Upper lobe of left lung (tissue), 6 donors: Measurements from ENCODE around the gene SPACA7. TPM values are rescaled to one million over a fixed set of nuclear protein-coding genes. Genes with fewer than 3 reads are reported as not detected.

ENCODE experiments used
- ATAC-seq, 2 donors: fragments of 200-7000 bp; cut with Tn5 transposase; one replicate each; pipeline ENCODE4 v1.9.1; 2022; ENCODE audit warnings: mild to moderate bottlenecking in 2 of 2, moderate library complexity in 2 of 2; ENCODE audit not compliant: low FRiP score in 2 of 2
- DNase-seq, 2 donors: peaks; one replicate each; pipeline ENCODE4 v3.0.0-alpha.2; 2019 to 2020
- H3K27ac ChIP-seq, 4 donors: fragments of 200-600 bp; sonication (generic); one replicate each; pipeline ENCODE4 v1.5.1; 2016 to 2019
- H3K27me3 ChIP-seq, 4 donors: fragments of 200-600 bp; sonication (generic); one replicate each; pipeline ENCODE4 v1.5.1; 2017 to 2019
- H3K36me3 ChIP-seq, 4 donors: fragments of 200-600 bp; sonication (generic); one replicate each; pipeline ENCODE4 v1.5.1; 2016 to 2019
- H3K4me1 ChIP-seq, 4 donors: fragments of 200-600 bp; sonication (generic); one replicate each; pipeline ENCODE4 v1.5.1; 2018 to 2019
- H3K4me3 ChIP-seq, 4 donors: fragments of 200-600 bp; sonication (generic); one replicate each; pipeline ENCODE4 v1.5.1; 2017 to 2019; ENCODE audit warnings: mild to moderate bottlenecking in 2 of 4, moderate library complexity in 1 of 4
- H3K9me3 ChIP-seq, 4 donors: fragments of 200-600 bp; sonication (generic); one replicate each; pipeline ENCODE4 v1.5.1; 2018 to 2019
- EP300 ChIP-seq, 4 donors: sonication (generic); formaldehyde crosslinking; IDR thresholded peaks; one replicate each; pipeline ENCODE4 v1.5.1; 2017; ENCODE audit warnings: antibody characterized with exemption in 4 of 4, control low read depth in 2 of 4
- POLR2A ChIP-seq, 4 donors: fragments of 450-650 bp; IDR thresholded peaks; one replicate each; pipeline ENCODE4 v1.5.1; 2016 to 2017; ENCODE audit warnings: antibody characterized with exemption in 4 of 4, mild to moderate bottlenecking in 2 of 4
- POLR2AphosphoS5 ChIP-seq, 2 donors: sonication (generic); formaldehyde crosslinking; IDR thresholded peaks; one replicate each; pipeline ENCODE4 v1.5.1; 2017; ENCODE audit warnings: antibody characterized with exemption in 2 of 2
- WGBS, 2 donors: methylation state at CpG; one replicate each; pipeline ENCODE4 v1.1.5; 2017 to 2018; 5-methylcytosine and 5-hydroxymethylcytosine counted together
- total RNA-seq, 6 donors: library from RNA; depleted of rRNA in 4 of 6; stranded (reverse); fragments of >200 nt in 4 of 6; gene quantifications; one replicate each; pipeline versions ENCODE4 v1.1.0 to v1.2.1, GENCODE V29; 2016 to 2021
- TF ChIP-seq, protein P1 (sequence below), 6 experiments: fragments of 450-650 bp in 4 of 6; fragments of 200-600 bp in 2 of 6; sonication (generic) in 2 of 6; IDR thresholded peaks; one replicate each; pipeline ENCODE4 v1.5.1; 2016 to 2019; ENCODE audit warnings: antibody characterized with exemption in 6 of 6
- donor health status: DM: no; HTN: no; CAD: no; lungs with moderate emphysema.
- donor health status: DM: no; HTN: yes; CAD: no; lungs with severe emphysema.

SPACA7 gene
- total RNA-seq, 6 donors from 2014 or later: not detected

DNA sequence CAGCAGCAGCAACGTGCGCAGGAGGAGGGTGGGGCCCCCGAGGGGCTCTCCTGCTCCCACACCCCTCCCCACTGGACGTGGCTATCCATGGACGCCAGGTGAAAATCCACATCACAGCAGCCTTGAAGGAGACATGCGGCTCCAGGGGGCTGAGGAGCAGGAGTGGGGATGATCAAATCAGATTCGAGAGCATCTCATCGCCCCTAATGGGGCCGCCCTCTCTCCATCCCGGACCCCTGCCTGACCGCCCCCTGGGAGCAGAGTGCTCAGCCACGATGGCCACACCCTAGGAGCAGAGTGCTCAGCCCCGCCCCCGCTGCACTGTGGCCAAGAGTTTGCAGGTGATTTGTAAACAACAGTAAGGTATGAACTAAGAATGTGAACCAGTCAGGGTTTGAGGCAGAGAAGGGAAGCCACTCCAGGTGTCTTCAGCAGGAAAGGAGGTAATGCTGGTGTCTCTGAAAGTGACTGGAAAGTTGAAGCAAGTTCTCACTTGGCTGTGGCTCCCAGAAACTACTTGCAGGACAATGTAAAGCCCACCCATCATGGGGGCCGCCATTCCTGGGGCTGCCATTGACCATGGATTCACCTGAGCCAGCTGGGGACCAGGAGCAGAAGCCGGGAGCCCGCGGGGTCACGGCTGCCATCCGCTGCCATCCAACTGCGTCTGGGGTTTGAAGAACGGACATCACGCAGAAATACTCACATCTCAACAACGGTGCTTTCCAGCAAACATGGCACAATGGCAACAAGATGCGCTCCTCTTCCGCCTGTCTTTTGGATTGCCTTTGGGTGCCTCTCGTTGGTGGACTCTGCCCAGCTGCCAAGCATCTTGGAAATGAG lies 71.8 kb downstream of the SPACA7 start:
- no peaks in the 10 kb centered on the region for H3K36me3 ChIP-seq
- no peaks in the 10 kb centered on the region for H3K4me1 ChIP-seq
- TF ChIP-seq POLR2AphosphoS5 (IDR thresholded peaks at IDR 0.05) (no peak), POLR2A (IDR thresholded peaks at IDR 0.05) (no peak)
- peak in 1 of 2 donors; percentile 21 for DNase-seq
- peaks cover 0 to 9% (median 4%) of the 10 kb centered on the region in 4 donors for H3K27me3 ChIP-seq
- no peak for ATAC-seq
- no peaks in the 10 kb centered on the region for H3K9me3 ChIP-seq
- H3K4me3 ChIP-seq: no peak overlapping the region
- H3K27ac ChIP-seq: no peak overlapping the region
- WGBS, 2 donors: 81 to 87% methylated on average over 19 to 26 of the region's 27 CpGs

DNA sequence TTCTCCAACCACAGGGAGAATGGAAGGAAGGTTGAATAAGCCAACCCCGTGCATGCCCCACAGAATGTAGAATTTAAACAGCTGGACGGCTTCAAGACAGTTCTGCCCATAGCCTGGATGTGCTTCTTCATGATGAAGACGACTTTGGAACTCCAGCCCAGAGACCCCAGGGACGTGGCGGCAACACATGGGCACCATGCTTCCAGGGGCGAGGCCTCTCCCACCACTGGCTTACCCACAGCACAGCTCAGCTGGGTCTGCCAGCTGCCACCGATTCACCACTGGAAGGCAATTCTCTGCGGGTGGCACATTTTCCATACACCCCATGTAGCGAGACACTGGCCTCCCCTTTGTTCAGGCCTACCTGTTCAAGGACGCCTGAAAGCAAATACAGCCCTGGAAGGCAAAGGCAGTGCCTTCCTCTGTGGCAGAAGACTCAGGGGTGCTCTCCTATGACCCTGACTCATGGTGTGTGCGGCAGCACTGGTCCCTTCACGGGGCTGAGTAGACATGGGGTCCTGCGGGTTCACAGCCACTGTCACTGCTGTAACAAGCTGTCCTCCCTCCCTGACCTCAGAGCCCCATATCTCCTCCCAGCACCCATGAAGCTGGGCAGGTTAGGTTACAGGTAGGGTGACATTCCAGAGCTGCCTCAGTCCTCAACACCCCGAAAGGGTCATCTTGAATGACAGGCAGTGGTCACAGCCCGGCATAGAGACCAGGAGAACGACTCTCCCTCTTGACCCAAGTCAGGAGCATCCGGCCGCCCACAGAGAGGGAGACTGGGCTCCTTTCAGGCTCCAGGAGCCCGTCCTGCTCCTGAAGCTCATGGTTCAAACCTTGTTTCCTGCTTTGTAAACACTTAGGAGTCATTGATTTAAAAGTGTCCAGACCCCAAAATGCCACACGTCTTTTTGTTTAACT lies 72.7 kb downstream of the SPACA7 start:
- no peak for TF ChIP-seq POLR2A (IDR thresholded peaks at IDR 0.05)
- no peak for TF ChIP-seq POLR2AphosphoS5 (IDR thresholded peaks at IDR 0.05)
- TF ChIP-seq, protein P1, sequence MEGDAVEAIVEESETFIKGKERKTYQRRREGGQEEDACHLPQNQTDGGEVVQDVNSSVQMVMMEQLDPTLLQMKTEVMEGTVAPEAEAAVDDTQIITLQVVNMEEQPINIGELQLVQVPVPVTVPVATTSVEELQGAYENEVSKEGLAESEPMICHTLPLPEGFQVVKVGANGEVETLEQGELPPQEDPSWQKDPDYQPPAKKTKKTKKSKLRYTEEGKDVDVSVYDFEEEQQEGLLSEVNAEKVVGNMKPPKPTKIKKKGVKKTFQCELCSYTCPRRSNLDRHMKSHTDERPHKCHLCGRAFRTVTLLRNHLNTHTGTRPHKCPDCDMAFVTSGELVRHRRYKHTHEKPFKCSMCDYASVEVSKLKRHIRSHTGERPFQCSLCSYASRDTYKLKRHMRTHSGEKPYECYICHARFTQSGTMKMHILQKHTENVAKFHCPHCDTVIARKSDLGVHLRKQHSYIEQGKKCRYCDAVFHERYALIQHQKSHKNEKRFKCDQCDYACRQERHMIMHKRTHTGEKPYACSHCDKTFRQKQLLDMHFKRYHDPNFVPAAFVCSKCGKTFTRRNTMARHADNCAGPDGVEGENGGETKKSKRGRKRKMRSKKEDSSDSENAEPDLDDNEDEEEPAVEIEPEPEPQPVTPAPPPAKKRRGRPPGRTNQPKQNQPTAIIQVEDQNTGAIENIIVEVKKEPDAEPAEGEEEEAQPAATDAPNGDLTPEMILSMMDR (IDR thresholded peaks at IDR 0.05): no peak
- TF ChIP-seq EP300 (IDR thresholded peaks at IDR 0.05): no peak
- Histone ChIP-seq H3K27ac (no peak overlapping the region), H3K4me1 (no peaks in the 10 kb centered on the region), H3K9me3 (no peaks in the 10 kb centered on the region), H3K4me3 (no peak overlapping the region), H3K36me3 (no peaks in the 10 kb centered on the region), H3K27me3 (peaks cover 0 to 7% (median 1%) of the 10 kb centered on the region in 4 donors)
- WGBS, 2 donors: 73 to 81% methylated on average over 7 to 20 of the region's 20 CpGs
- DNase-seq: peak in 1 of 2 donors; percentile 18
- ATAC-seq: no peak

DNA sequence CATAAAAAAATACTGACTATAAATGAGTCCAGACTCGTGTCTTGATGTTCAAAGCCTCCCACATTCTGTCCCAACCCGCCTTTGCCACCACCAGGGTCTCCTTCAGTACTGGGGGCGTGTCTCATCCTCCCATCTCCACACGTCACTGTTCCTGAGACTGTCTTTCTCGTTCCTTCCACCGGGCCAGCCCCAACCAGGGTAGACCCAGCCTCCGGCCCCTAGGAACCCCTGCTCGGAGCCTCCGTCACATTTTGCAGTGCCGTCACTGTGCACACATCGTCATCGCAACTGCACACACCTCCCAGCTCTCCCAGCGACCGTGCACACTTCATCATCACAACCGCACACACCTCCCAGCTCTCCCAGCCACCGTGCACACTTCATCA lies 73.4 kb downstream of the SPACA7 start:
- H3K4me3 ChIP-seq: no peak overlapping the region

DNA sequence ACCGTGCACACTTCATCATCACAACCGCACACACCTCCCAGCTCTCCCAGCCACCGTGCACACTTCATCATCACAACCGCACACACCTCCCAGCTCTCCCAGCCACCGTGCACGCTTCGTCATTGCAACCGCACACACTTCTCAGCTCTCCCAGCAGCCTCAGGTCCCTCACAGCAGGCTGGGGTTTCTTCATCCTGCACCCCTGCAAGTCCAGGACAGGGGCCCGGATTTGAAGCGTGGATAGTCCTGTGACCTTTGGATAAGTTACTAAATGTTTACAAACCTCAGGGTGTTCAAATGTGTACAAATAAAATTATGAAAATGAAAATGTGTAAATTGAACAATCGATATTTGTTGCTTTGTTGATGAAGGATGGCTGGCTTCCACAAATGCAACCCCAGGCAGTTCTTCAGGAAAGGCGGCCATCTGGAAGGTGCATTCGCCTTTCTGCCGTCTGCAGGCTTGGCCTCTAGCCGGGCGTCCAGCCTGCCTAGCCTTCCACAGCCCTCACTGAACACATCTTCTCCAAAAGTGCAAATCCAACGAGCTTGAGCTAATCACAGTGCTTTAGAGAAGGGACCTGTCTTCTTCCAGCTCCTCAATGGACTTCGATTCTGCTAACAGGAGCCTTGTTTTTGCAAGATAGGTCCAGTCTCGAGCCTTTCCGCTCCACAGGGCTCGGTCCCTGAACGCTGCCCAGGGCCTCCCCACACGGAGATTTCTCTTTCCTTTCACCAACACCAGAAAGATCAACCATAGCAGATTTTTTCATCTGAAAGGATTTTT lies 74.2 kb downstream of the SPACA7 start:
- Histone ChIP-seq H3K36me3 (no peaks in the 10 kb centered on the region), H3K4me1 (no peaks in the 10 kb centered on the region), H3K27me3 (peaks cover 0 to under 1% (median 0%) of the 10 kb centered on the region in 4 donors), H3K27ac (no peak overlapping the region), H3K9me3 (no peaks in the 10 kb centered on the region), H3K4me3 (no peak overlapping the region)
- TF ChIP-seq, protein P1 (IDR thresholded peaks at IDR 0.05): no peak
- TF ChIP-seq POLR2A (IDR thresholded peaks at IDR 0.05): no peak
- TF ChIP-seq POLR2AphosphoS5 (IDR thresholded peaks at IDR 0.05): no peak
- TF ChIP-seq EP300 (IDR thresholded peaks at IDR 0.05): no peak
- ATAC-seq: no peak
- no peak for DNase-seq
- 85 to 87% methylated on average over 20 to 21 of the region's 23 CpGs for WGBS, 2 donors

More for the DNA sequence above, 73.4 kb downstream of the SPACA7 start:
- ATAC-seq (no peak), DNase-seq (peak in 1 of 2 donors; percentile 12)
- no peaks in the 10 kb centered on the region for H3K36me3 ChIP-seq
- no peaks in the 10 kb centered on the region for H3K9me3 ChIP-seq
- no peak overlapping the region for H3K27ac ChIP-seq
- 76% methylated on average over 13 to 16 of the region's 16 CpGs for WGBS, 2 donors
- H3K27me3 ChIP-seq: peaks cover 0 to 7% (median 1%) of the 10 kb centered on the region in 4 donors
- TF ChIP-seq POLR2AphosphoS5 (IDR thresholded peaks at IDR 0.05) (no peak), EP300 (IDR thresholded peaks at IDR 0.05) (no peak), POLR2A (IDR thresholded peaks at IDR 0.05) (no peak)
- TF ChIP-seq, protein P1 (IDR thresholded peaks at IDR 0.05): no peak
- H3K4me1 ChIP-seq: no peaks in the 10 kb centered on the region
